NT2/D1 (cell line): ENCODE results near the gene BTBD17.

Experiments
- YY1 ChIP-seq: IDR thresholded peaks from 2 replicates; pipeline ENCODE4 v1.6.1; 2011; ENCODE audit not compliant: insufficient read length, insufficient read depth
- ZNF274 ChIP-seq: IDR thresholded peaks from 2 replicates; pipeline ENCODE4 v1.6.1; 2011; ENCODE audit warnings: mild to moderate bottlenecking, low read depth, low read length

DNA sequence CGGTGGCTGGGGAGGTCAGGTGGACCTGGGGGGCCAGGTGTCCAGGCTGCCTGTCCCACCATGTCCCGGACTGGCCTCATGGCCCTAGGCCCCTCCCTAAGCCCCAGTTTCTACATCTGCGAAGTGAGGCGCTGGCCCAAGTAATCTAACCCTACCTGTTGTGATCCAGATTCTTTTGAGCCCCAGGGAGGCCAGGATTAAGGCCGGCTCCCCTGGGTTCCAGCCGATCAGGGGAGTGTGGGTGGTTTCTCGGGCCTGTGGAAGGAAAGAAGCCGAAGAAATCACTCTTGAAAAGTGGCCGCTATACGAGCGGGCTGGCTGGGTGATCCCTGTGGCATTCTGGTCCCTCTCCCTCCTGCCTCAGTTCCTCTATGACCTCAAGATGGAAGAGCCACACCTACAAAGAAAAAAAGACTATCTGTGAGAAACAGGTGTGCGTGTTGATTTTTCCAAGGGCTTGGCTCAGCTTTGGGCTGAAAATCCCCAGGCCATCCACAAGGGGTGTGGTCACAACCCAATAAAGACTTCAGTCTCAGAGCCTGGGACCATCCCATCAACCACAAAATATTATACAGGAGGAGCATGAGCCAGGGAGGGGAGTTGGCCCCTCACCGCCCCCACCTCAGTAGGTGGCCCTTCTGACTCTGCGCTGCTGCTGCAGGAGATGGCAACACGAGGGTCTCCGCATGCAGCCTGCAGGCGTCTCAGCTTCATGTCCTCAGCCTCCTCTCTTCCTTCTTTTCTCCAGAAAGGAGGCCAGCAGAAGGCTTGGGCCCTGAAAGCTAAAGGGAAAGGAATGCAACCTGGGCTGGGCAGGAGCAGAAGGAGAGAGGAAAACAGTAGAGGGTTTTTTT is 25.9 kb upstream of the BTBD17 start:
- TF ChIP-seq YY1 (no peak), ZNF274 (no peak)
